Esophagus muscularis mucosa (tissue), 4 donors: Measurements from ENCODE around the gene ZNF185. TPM values are rescaled to one million over a fixed set of nuclear protein-coding genes. Genes with fewer than 3 reads are reported as not detected.

Experiments
- DNase-seq: peaks from one replicate; pipeline ENCODE4 v3.0.0-alpha.2; 2017; ENCODE audit errors: extremely low spot score
- H3K27ac ChIP-seq, 4 donors: fragments of 200-600 bp; sonication (generic); replicated peaks in 1 of 4; 1 replicate in 3 of 4; 2 replicates in 1 of 4; pipeline ENCODE4 v1.5.1; 2016 to 2019; ENCODE audit warnings: mild to moderate bottlenecking in 1 of 4
- H3K27me3 ChIP-seq, 4 donors: fragments of 200-600 bp; sonication (generic); one replicate each; pipeline versions ENCODE4 v1.5.1 to v1.6.0; 2016 to 2019
- H3K36me3 ChIP-seq, 4 donors: fragments of 200-600 bp; sonication (generic); one replicate each; pipeline ENCODE4 v1.5.1; 2016 to 2019
- H3K4me1 ChIP-seq, 4 donors: fragments of 200-600 bp; sonication (generic); one replicate each; pipeline ENCODE4 v1.5.1; 2016 to 2019
- H3K4me3 ChIP-seq, 4 donors: fragments of 200-600 bp; sonication (generic); 1 replicate in 2 of 4; 2 replicates in 2 of 4; pipeline ENCODE4 v1.5.1; 2016 to 2019; ENCODE audit warnings: mild to moderate bottlenecking in 4 of 4, moderate library complexity in 1 of 4
- H3K9me3 ChIP-seq, 4 donors: fragments of 200-600 bp; sonication (generic); 1 replicate in 3 of 4; 2 replicates in 1 of 4; pipeline ENCODE4 v1.5.1; 2016 to 2019
- EP300 ChIP-seq: sonication (generic); formaldehyde crosslinking; IDR thresholded peaks from one replicate; pipeline ENCODE4 v1.6.1; 2017; ENCODE audit warnings: antibody characterized with exemption
- POLR2A ChIP-seq: fragments of 450-650 bp; IDR thresholded peaks from one replicate; pipeline ENCODE4 v1.6.1; 2017; ENCODE audit warnings: antibody characterized with exemption, moderate library complexity, mild to moderate bottlenecking, low read depth
- POLR2AphosphoS5 ChIP-seq, 2 donors: sonication (generic); formaldehyde crosslinking; IDR thresholded peaks; one replicate each; pipeline ENCODE4 v1.6.1; 2017; ENCODE audit warnings: antibody characterized with exemption in 2 of 2
- WGBS: methylation state at CpG from one replicate; pipeline ENCODE4 v1.1.5; 2018; 5-methylcytosine and 5-hydroxymethylcytosine counted together
- intact Hi-C: fragments of 100-400 bp; cut with DNase I; formaldehyde crosslinking; loops from one replicate; pipeline ENCODE4 v1.15.1; 2023
- total RNA-seq, 4 donors: library from RNA; depleted of rRNA; stranded (reverse); fragments of >200 nt; gene quantifications; one replicate each; pipeline versions ENCODE4 v1.1.0 to v1.2.1, GENCODE V29; 2016
- TF ChIP-seq, protein P1 (sequence below), 3 experiments: fragments of 200-600 bp in 2 of 3; fragments of 450-650 bp in 1 of 3; sonication (generic) in 2 of 3; IDR thresholded peaks; one replicate each; pipeline ENCODE4 v1.5.1; 2017 to 2019; ENCODE audit warnings: antibody characterized with exemption in 3 of 3, mild to moderate bottlenecking in 2 of 3, moderate library complexity in 1 of 3

Gene ZNF185
- total RNA-seq, 4 donors from 2014 or later, result 2.5 to 3.7 (median 3.0) TPM

- no peak overlapping the region for H3K4me3 ChIP-seq
- H3K27ac ChIP-seq, result no peak overlapping the region
- peaks cover 0 to 6% (median 2%) of the 10 kb centered on the region in 4 donors for H3K27me3 ChIP-seq
- intact Hi-C loops, result no loop called here
- no peaks in the 10 kb centered on the region for H3K36me3 ChIP-seq
- peaks cover 0 to 9% (median 7%) of the 10 kb centered on the region in 4 donors for H3K4me1 ChIP-seq
- 87% methylated on average over 7 of the region's 9 CpGs for WGBS
- no peak for DNase-seq
- TF ChIP-seq EP300 (no peak), POLR2AphosphoS5 (IDR thresholded peaks at IDR 0.05) (no peak), POLR2A (no peak)
- TF ChIP-seq, protein P1, sequence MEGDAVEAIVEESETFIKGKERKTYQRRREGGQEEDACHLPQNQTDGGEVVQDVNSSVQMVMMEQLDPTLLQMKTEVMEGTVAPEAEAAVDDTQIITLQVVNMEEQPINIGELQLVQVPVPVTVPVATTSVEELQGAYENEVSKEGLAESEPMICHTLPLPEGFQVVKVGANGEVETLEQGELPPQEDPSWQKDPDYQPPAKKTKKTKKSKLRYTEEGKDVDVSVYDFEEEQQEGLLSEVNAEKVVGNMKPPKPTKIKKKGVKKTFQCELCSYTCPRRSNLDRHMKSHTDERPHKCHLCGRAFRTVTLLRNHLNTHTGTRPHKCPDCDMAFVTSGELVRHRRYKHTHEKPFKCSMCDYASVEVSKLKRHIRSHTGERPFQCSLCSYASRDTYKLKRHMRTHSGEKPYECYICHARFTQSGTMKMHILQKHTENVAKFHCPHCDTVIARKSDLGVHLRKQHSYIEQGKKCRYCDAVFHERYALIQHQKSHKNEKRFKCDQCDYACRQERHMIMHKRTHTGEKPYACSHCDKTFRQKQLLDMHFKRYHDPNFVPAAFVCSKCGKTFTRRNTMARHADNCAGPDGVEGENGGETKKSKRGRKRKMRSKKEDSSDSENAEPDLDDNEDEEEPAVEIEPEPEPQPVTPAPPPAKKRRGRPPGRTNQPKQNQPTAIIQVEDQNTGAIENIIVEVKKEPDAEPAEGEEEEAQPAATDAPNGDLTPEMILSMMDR (IDR thresholded peaks at IDR 0.05), result no peak
- no peaks in the 10 kb centered on the region for H3K9me3 ChIP-seq
Observed at GRCh38 chrX:152893980-152894610, 3.8 kb upstream of the ZNF185 start.

DNA sequence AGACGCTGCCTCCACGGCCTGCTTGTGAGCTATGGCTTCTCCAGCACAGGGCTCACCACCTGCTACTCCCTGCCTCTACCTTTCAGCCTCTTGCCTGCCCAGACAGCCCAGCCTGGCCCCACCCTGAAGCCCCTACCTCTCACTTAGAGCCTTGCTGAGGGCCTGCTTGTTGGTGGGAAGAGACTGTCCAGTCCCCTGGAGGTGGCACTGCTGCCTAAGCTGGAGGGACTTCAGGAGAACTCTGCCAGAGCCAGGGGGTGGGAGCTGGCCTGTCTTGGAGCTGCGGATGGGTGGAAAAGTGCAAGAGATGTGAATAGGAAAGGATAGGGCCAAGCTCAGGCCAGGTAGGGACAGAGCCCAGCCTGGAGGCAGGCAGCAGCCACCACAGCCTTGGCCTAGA is 2.7 kb upstream of the ZNF185 start:
- Histone ChIP-seq H3K36me3 (no peaks in the 10 kb centered on the region), H3K4me3 (no peak overlapping the region), H3K27ac (no peak overlapping the region), H3K4me1 (peaks cover 0 to 9% (median 7%) of the 10 kb centered on the region in 4 donors), H3K27me3 (peaks cover 0 to 10% (median 2%) of the 10 kb centered on the region in 4 donors), H3K9me3 (no peaks in the 10 kb centered on the region)
- DNase-seq, result no peak
- 95% methylated on average over 3 of the region's 3 CpGs for WGBS
- intact Hi-C loops, result no loop called here
- no peak for TF ChIP-seq POLR2A
- no peak for TF ChIP-seq POLR2AphosphoS5 (IDR thresholded peaks at IDR 0.05)
- TF ChIP-seq, protein P1 (IDR thresholded peaks at IDR 0.05), result no peak
- no peak for TF ChIP-seq EP300

GRCh38 chrX:152895724-152896420 is 2.0 kb upstream of the ZNF185 start:
- WGBS, result 87% methylated on average over 8 of the region's 8 CpGs
- H3K27me3 ChIP-seq, result peaks cover 0 to 11% (median 2%) of the 10 kb centered on the region in 4 donors
- no peak for DNase-seq
- intact Hi-C loops, result no loop called here
- H3K4me3 ChIP-seq, result no peak overlapping the region
- no peak overlapping the region for H3K27ac ChIP-seq
- no peaks in the 10 kb centered on the region for H3K36me3 ChIP-seq
- no peaks in the 10 kb centered on the region for H3K9me3 ChIP-seq
- TF ChIP-seq POLR2A (no peak), POLR2AphosphoS5 (IDR thresholded peaks at IDR 0.05) (no peak), EP300 (no peak)
- TF ChIP-seq, protein P1 (IDR thresholded peaks at IDR 0.05), result no peak
- peaks cover 0 to 9% (median 7%) of the 10 kb centered on the region in 4 donors for H3K4me1 ChIP-seq

- Histone ChIP-seq H3K4me1 (peaks cover 0 to 9% (median 7%) of the 10 kb centered on the region in 4 donors), H3K27me3 (peaks cover 0 to 11% (median 2%) of the 10 kb centered on the region in 4 donors), H3K36me3 (no peaks in the 10 kb centered on the region), H3K9me3 (no peaks in the 10 kb centered on the region), H3K4me3 (no peak overlapping the region), H3K27ac (no peak overlapping the region)
- 66% methylated on average over 8 of the region's 8 CpGs for WGBS
- intact Hi-C loops, result no loop called here
- no peak for TF ChIP-seq EP300
- TF ChIP-seq, protein P1 (IDR thresholded peaks at IDR 0.05), result no peak
- no peak for TF ChIP-seq POLR2A
- no peak for TF ChIP-seq POLR2AphosphoS5 (IDR thresholded peaks at IDR 0.05)
- no peak for DNase-seq
Observed at GRCh38 chrX:152896450-152896849, 1.4 kb upstream of the ZNF185 start.
